NCI-H146 (cell line): Measurements from ENCODE around the gene SRRM3.
"Not testable (repeated sequence)": the region's sequence is repeated elsewhere in the genome, so short reads cannot be mapped to it uniquely, and the experiment has no call there.

Experiments used
- DNase-seq: peaks from one replicate; lab custom pipeline; 2025; lab: John Stamatoyannopoulos, UW

Gene SRRM3

DNA sequence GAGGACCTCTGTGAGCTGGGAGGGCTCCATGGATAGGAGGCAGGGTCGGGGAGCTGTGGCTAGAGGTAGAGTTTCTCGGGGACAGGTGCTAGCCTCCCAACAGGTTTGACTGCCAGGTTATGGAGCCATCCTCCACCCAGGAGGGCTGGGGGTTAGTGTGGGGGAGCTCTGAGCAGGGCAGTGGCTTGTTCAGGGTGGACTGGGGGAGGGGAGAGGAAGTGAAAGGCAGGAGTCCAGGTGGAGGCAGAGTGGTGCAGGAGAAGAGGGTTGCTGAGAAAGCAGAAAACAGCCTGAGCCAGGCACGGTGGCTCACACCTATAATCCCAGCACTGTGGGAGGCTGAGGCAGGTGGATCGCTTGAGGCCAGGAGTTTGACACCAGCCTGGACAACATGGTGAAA, 60.2 kb downstream of the SRRM3 start:
- no peak for DNase-seq

DNA sequence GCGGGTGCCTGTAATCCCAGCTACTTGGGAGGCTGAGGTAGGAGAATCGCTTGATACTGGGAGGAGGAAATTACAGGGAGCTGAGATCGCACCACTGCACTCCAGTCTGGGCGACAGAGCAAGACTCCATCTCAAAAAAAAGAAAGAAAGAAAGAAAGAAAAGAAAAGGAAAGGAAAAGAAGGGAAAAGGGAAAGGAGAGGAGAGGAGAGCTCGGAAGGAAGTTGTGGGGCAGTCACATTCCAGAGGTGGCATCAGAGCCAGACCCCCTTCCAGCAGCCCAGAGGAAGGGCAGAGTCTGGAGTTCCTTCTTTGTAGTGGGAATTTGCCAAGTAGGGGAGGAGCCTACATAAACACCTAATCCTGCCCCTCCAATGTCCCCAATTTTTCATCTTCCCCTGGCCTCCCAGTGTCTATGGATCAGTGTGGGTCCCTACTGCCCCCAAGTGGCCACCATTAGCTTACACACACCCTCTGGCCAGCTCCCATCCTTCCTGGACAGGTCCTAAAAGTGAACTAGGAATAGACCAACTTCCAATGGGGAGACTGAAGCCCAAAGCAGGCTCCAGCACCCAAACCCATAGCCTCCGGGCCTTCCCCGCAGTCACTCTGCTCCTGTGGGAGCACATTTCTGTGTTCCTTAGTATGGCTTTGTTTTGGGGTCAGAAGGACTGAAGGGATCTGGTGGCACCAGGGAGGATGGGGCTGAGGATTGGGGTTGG, 61.1 kb downstream of the SRRM3 start:
- DNase-seq = peak; percentile 78

DNA sequence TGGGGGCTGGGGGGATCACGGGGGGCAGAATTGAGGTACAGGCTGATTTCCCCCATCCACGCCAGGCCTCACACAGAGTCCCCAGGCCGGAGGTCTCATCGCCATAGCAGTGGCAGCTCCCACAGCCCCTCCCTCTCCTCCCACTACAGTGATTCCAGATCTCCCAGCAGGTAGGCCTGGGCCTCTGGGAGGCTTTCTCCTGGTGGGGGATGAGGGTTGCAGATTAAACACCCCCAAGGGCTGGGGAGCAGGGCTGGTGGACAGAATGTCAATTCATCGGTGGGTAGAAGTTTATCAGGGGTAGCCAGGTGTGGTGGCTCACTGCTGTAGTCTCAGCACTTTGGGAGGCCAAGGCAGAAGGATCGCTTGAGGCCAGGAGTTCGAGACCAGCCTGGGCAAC, 63.6 kb downstream of the SRRM3 start:
- DNase-seq = no peak

DNA sequence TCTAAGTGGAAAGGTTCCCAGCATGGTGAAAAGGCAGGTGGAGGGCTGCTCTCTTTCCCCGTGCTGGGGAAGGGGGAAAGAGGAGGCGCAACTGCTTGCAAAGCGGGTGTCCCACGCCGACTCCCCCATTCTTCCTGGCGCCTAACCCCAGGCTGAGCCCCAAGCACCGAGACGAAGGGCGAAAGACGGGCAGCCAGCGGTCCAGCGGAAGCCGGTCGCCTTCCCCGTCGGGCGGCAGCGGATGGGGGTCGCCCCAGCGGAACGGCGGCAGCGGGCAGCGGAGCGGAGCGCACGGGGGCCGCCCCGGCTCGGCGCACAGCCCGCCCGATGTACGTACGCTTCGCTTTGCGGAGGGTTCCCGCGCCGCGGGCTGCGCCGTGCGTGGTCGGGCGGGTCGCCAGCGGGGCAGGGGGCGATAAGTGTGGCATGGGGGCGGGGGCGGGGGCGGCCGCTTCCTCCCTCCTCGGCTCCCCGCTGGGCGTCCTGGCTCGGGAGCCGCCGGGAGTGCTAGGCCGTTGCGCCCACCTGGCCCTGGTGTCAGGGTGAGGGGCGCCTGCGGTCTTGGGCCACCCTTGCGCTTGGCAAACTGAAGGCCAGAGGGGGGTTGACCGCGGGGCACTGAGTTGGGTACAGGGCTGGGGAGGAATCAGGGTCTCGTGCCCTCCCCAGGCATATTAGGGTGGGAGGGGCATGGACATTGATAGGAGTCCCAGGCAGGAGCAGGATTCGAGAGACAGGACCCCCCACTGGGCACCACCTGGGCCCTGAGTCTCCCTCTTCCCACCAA, 65.6 kb downstream of the SRRM3 start:
- no peak for DNase-seq

DNA sequence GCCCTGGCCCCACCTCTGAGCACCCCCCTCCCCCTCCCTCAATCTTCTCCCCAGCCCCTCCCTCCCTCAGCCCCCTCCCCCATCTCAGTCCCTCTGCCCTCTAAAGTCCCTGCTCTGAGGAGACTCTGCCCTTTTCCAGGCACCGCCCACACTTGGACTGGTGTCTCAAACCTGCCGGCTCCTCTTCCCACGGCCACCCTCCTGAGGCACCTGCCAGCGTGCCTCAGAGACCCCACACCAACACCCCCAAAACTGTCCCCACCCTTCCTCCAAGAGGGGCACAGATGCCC, 66.1 kb downstream of the SRRM3 start:
- no peak for DNase-seq

DNA sequence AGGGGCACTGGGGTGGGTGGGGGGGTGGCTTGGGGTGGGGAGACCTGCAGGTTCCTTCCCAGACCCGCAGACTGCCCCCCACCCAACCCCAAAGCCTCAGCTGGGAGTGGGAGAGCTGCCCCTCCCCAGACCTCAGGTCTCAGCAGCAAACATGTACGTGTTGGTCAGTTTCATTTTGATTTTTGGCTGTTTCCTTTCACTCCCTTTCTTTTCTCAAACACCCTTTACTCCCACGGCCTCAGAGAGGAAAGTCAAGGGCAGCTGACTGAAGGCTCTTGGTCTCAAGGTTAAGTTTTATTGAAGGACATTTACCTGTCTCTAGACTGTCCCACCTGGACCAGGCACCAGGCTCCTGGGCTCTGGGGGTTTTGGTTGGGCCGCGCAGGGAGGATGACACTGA, 66.7 kb downstream of the SRRM3 start:
- no peak for DNase-seq

DNA sequence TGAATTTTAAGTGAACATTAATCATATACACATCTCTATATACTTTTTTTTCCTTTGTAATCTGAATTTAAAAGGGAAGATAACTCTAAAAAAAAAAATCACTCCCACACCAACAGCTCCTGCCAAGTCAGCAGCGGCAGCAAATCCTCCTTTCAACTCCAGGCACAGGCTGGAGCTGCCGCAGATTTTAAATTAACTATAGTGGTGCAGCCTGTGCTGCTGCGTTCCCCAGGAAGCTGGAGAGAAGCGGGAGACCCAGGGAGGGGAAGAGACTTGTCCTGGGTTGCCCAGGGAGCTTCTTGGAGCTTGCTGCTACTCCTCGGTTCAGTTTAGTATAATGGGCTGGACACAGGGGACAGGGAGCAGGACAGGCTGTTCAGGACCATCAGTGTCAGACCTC, 68.2 kb downstream of the SRRM3 start:
- DNase-seq = no peak

DNA sequence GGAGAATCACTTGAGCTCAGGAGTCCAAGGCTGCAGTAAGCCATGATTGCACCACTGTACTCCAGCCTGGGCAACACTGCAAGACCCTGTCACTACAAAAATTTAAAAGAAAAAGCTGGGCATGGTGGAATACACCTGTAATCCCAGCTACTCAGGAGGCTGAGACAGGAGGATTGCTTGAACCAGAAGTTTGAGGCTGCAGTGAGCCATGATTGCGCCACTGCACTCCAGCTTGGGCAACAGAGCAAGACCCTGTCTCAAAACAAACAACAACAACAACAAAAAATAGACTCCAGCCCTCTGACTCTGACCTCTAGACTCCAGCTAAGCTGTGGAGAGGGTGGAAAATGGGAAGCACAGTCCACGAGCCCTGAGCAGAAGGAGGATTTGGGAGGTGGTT, 69.7 kb downstream of the SRRM3 start:
- not testable (repeated sequence) for DNase-seq

DNA sequence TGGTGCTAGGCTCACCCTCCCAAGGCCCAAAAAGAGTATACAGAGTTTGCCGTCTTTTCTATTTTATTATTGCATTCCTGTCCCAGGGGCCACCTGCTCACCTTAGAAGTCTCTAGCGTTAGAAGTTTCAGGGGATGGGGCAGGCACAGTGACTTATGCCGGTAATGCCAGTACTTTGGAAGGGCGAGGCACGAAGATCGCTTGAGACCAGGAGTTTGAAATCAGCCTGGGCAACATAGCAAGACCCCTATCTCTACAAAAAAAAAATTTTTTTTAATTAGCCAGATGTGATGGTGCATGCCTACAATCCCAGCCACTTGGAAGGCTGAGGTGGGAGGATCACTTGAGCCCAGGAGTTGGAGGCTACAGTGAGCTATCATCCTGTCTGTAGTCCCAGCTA, 70.4 kb downstream of the SRRM3 start:
- no peak for DNase-seq

DNA sequence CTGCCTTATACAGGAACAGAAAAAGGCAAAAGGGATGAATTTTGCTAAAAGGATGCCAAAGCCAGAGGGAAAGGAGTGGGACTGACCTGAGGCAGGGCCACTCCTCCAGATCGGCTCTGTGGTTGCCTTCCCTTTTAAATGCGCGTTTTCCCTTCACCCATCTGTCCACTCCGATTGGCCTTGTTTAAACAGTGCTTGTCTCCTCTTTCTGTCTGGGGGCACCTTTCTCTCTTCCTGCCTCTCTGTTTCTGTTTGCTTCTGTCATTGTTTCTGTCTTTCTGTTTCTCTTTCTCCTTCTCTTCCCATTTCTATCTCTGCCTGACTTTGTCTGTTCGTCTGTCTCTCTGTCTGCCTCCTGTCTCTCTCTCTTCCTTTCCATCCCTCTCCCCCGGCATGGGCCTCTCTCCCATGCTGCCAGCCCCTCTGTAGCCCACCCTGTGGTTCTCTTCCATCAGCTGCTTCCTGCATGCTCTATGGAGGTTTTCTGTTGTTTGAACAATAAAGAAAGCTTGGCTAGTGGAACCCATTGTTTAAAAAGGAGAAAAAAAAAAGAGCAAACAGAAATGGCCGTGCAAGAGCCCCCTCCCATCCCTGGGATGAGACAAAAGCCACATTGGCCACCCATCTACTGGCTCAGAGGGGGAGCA, 71.3 kb downstream of the SRRM3 start:
- peak; percentile 75 for DNase-seq

DNA sequence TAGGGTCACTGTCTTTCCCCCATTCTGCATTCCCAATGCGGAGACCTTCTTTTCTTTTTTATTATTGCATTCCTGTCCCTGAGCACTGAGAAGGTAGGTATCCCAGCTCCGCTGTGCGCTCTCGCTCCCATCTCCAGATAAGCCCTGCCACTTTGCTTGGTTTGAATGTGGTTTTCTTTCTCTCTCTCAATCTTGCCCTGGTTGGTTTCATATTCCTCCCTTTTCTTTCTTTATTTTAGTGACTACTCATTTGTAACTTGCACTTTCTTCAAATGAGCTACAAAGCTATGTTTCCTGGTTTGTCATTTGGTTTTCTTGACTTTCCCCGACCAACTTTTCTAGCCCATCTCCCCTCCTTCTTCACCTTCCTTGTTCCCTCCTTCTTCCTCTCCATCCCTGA, 71.8 kb downstream of the SRRM3 start:
- DNase-seq = no peak

DNA sequence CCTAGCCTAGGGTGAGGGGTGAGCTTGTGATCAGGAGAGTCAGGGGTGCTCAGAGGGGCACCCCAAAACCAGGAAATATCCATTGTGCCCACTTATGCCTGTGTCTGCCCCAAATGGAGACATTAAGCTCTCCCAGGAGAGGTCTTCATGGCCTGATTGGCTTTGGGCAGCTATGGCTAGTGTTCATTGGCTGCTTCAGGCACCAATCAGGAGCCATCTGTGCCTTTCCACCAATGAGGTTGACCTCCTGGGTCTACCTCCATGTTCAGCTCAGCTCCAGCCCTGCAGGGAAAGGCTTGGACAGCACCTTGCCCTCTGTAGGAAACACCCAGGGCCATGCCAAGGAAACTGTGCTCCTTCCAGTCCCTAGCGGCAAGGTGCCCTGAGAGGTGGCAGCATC, 76.8 kb downstream of the SRRM3 start:
- DNase-seq = peak; percentile 28

DNA sequence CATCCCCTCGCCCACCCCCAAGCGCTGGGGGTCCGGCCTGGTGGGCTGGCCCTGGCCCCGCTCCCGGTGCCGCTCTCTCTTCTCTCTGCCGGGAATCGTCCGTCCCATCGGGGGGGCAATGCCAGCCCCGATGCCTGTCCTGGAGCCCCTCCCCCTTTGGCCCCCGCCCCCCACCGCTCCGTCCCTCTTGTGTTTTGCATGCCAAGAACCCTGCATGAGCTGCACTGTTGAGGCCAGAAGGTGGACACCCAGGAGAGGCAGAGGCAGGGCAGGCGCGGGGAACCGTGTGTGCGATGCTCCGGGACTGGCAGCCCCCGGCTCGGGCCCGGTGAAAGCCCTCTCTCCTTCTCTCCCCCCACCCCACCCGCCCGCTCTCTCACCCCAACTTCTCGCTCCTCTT, 78.7 kb downstream of the SRRM3 start:
- DNase-seq = no peak

DNA sequence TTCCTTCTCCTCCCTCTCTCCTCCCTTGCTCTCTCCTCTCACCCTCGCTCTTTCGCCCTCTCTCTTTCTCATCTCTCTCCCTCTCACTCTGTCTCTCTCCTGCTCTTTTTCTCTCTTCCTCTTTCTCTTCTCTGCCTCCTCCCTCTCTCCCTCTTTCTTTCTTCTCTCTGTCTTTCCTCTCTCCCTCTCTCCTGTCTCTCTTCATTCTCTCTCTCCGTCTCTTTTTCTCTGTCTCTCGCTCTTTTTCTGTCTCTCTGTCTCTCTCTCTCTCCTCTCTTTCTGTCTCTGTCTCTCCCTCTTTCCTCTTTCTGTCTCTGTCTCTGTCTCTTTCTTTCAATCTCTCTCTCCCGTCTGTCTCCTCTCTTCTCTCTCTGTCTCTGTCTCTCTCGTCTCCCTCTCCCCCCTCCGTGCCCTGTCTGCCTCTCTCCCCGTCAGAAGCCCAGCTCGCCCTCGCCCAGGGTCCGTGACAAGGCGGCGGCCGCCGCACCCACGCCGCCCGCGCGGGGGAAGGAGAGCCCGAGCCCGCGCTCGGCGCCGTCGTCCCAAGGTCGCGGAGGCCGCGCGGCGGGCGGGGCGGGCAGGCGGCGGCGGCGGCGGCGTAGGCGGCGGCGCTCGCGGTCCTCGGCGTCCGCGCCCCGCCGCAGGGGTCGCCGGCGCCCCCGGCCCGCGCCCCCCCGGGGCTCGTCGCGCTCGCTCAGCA, 79.5 kb downstream of the SRRM3 start:
- peak; percentile 37 for DNase-seq

DNA sequence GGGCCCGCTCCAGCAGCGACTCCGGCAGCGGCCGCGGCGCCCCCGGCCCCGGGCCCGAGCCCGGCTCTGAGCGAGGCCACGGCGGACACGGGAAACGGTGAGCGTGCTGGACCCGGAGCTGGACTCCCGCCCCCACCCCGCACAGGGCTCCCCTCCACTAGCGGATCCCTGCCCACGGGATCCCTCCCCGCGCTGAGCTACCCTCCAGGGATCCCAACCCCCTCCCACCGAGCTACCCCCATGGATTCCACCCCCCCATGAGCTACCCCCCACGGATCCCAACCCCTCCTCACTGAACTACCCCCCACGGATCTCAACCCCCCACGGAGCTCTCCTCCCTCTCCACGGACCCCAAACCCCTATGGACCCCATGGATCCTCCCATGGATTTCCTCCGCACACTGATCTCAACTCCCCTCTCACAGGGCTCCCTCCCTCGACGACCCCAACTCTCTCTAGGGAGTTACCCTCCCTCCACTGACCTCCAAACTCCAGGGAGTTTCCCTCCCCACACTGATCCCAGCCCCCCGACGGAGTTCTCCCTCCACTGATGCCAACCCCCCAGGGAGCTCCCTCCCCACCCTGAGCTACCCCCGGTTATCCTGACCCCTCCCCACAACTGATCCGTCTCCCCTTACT, 80.1 kb downstream of the SRRM3 start:
- no peak for DNase-seq

DNA sequence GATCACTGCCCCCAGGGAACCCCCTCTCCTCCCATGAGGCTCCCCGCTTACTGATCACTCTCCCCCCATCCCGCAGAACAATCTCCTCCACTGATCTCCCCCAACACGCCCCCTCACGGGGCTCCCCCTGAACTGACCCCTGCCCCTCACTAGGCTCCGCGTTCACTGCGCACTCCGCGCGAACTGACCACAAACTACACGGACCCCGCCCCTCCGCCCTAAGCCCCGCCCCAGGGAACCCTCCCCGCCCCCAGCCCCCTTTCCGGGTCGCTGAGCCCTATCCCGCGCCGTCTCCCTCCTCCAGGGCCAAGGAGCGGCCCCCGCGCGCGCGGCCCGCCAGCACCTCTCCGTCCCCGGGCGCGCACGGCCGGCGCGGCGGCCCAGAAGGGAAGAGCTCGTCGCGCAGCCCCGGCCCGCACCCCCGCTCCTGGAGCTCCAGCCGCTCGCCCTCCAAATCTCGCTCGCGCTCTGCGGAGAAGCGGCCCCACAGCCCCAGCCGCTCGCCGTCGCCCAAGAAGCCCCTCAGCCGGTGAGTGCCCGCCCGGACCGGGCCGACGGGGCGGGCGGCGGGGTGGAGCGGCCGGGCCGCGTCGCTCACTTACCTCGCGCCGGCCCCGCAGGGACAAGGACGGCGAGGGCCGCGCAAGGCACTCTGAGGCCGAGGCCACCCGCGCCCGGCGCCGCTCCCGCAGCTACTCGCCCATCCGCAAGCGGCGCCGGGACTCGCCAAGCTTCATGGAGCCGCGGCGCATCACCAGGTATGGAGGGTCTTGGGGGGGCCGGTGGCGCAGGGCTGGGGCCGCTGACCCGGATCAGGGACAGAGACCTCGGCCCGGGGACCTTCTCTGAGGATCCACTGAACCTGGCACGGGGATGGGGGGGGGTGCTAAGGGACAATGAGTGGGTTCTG, 80.9 kb downstream of the SRRM3 start:
- DNase-seq = peak; percentile 27

DNA sequence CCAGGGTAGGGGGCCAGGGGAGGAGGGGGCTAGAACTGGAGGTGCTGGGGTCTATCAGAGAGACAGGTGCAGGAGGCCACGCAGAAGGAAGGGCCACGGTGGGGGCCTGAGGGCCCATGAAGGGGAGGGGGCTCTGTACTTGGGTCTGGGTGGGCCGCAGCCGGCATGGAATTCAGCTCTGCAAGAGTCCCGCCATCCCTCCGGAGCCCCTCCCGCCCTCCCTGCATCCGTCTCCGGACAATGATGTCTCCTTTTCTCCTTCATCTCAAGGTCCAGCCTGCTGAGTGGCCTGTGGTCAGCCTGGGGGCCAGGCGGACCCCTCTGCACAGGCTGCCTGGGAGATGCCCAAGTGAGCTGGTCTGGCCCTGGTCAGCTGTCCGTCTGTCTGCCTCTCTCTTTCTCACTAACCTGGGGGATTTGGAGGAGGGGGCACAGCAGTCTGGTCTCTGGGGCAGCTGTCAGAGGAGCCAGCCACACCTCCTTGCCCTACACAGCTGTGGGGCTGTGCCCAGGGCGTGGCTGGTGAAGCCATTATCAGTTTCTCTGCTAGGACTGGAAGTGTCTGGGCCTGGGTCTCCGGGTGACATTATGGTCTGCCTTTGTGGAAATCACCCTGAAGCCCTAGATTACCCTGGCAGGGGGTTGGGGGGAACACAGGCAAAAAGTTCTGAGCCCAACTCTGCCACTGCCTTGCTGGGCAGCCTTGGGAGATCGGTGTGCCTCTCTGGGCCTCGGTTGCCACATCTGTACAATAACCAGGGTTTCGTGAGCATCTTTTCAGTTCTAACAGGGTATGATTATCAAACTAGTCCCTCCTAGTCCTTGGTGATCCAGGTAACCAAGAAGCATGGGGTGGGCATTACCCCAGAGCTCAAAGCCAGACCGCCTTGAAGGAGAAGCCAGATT, 81.8 kb downstream of the SRRM3 start:
- DNase-seq = no peak

DNA sequence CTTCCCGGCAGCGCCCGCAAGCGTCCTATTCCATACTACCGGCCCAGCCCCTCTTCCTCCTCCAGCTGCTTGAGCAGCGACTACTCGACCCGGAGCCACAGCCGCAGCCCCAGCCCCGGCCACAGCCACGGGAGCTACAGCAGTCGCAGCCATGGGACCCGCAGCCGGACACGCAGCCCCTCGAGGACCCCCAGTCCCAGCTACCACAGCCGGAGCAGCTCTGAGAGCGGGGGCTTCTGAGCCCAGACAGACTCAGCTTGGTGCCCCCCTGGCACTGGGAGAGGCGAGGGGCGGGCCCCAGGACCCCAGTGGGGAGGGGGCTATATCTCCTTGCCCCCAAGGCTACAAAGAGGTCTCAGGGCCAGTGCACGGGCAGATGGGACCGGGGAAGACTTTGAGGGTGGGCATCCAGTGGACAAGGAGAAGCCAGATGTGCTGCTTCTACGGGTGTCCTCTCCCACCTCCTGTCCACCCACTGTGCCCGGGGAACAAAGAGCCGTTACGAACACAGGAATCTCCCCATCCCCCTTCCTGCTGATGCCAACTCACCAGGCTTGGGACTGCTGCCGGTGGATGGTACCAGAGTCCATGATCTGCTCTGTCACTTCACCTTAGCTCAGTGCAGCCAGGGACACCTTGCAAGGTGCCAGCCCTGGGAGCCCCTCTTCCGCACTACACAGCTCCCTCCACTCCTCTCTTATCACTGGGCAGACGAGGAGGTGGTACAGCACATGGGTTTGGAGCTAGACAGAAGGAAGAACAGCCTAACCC, 84.1 kb downstream of the SRRM3 start:
- no peak for DNase-seq

DNA sequence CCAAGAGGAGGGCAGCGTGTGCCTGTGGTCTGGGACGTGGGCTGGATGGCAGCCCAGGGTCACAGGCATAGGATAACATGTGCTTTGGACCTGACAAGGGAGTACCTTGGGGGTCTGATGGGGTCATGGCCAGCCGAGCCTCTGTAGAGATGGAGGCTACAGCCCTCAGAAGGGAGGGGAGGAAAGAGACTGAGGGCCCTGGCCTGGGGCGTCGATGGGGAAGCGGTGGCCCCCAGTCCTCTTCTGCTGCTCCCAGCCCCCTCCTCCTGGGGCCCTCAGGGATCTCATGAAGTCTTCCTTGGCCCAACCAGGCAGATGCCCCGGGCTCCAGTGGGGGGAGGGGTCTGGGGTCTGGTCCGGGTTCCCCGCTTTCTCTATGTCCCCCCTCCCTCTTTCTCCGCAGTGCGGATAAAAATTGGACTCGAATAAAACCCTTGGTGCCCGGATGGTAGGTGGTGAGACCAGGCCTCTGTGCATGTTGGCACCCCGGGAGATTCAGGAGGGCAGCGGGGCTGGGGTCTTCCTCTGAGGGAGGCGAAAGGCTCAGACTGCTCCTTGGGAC, 85.2 kb downstream of the SRRM3 start:
- no peak for DNase-seq
